Uterus (tissue), 2 donors: ENCODE measurements around the gene NKAPL.

Experiments
- CTCF ChIP-seq, 4 experiments: fragments of 200-600 bp in 2 of 4; fragments of 450-650 bp in 2 of 4; sonication (generic) in 2 of 4; IDR thresholded peaks; one replicate each; pipeline ENCODE4 v1.5.1; 2016 to 2019; ENCODE audit warnings: antibody characterized with exemption in 4 of 4, mild to moderate bottlenecking in 2 of 4, moderate library complexity in 1 of 4
- POLR2A ChIP-seq, 2 donors: fragments of 450-650 bp; IDR thresholded peaks; one replicate each; pipeline ENCODE4 v1.6.1; 2016; ENCODE audit warnings: antibody characterized with exemption in 2 of 2, mild to moderate bottlenecking in 1 of 2, moderate library complexity in 1 of 2

- no peak for TF ChIP-seq POLR2A (IDR thresholded peaks at IDR 0.05)
- no peak for TF ChIP-seq CTCF (IDR thresholded peaks at IDR 0.05)
Observed at GRCh38 chr6:28248916-28249315, 10.2 kb upstream of the NKAPL start.
